Fibroblast of skin of abdomen (primary cell): ENCODE data around the gene FOXP4.

Experiments
- DNase-seq: peaks from one replicate; pipeline ENCODE4 v3.0.0-alpha.2; 2013

The FOXP4 gene

DNA sequence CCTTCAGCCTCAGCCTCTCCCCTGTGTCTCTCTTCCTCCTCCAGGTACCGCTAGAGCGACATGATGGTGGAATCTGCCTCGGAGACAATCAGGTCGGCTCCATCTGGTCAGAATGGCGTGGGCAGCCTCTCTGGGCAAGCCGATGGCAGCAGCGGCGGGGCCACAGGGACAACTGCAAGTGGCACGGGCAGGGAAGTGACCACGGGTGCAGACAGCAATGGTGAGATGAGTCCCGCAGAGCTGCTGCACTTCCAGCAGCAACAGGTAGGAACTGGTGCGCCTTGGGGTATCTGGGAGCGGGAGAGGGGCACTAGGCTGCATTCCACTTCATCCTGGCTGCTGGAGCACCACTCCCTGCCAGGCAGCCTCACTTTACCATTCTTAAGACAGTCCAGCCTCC is 19.5 kb downstream of the FOXP4 start:
- no peak for DNase-seq

DNA sequence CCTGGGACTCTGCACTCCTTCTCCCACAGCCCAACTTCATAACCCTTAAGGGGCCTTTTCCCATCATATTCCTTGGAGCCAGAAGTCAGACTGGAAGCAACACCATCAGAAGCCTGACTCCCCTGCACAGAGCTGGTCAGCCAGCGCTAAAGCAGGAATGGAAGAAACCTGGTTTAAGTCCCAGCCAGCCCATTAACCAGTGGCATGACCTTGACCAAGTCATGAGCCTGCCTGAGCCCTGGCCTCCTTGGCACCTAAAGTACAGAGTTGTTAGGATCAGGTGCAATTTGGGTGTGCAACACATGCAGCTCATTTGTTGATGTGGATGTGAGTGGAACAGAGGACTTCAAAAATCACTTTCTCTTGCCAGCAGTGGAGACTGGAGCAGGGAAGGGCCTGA is 20.8 kb downstream of the FOXP4 start:
- no peak for DNase-seq

DNA sequence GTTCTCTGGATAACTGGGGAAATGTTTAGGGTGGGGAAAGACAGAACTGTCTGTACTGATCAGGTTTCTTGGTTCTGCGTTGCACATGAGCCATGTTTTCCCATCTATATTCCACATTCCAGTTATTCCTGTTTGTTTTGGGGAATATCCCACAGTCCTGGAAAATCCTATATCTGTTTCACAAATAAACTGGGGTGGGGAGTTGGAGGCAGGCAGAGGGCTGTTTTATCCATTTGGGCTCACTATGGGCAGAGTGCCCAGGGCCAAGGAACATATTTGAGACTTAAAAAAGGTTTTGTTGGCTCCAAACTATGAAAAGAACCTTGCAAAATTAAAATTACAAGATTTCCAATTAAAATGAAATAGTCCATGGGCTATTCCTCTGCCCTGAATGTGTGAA is 21.5 kb downstream of the FOXP4 start:
- DNase-seq = no peak

DNA sequence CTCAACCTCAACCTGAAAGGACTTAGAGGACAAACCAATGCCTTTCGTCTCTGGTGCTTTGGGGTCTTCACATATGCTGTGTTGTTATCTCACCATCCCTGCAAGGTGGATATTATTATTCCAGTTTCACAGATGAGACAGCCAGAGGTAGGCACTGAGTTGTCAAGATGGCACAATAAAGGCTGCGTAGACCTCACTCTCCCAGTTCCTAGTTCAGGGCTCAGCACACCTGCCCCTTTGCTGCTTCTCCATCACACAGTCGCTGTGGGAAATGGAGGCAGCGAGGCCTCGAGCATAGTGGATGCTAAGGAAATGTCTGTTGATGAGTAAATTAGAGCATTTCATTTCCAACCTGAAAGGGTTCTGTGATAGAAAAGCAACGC is 22.0 kb downstream of the FOXP4 start:
- DNase-seq = no peak

DNA sequence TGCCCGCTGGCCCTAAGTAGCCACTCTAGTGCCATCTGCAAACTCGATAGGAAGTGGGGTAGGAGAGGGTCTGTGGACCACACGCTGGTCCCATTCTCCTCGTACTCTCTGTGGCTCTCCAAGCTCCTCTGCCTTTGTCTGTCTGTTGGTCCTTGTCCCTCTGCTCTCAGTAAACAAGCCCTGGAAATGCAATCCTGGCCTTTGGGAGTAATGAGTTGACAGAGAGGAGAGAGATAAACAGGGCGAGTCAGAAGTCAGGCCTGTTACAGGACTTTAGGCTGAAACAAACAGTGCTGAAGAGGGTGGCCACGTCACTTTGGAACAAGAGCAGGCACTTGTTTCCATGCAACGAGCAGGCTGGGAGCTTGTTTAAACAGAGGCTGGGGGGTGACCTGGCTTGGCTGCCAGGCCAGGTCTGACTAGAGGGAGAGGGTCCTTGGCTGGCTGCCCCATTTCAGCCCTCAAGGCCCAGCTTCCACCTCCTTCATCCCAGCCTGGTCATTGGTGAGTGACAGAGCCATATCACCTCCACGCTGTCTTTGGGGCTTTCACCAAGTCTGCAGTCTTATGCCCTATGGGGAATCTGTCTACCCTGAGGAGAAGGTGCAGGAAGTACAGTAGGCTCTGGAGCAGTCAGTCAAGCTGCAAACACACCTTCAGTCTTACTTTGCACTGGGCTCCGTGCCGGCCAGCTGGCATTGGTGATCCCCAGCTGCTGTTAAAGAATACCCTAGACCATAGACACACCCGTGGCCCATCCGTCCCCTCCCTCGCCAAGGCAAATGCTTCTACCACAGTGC is 22.6 kb downstream of the FOXP4 start:
- no peak for DNase-seq

DNA sequence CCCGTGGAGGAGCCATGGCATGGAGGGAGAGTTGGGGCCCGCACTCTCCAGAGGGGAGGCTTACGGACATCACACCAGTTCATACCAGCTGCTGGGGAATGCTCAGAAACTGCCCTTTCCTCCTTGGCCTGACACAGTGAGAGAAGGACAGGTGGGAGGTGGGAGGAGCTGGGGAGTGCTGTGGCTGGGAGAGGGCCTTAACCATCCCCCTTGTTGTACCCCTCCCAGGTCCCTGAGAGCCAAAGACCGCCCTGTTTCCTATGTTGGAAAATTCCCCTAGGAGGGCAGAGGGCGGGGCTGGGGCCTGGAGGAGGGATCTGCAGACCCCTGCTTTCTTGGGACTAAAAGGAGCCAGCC is 24.1 kb downstream of the FOXP4 start:
- no peak for DNase-seq

DNA sequence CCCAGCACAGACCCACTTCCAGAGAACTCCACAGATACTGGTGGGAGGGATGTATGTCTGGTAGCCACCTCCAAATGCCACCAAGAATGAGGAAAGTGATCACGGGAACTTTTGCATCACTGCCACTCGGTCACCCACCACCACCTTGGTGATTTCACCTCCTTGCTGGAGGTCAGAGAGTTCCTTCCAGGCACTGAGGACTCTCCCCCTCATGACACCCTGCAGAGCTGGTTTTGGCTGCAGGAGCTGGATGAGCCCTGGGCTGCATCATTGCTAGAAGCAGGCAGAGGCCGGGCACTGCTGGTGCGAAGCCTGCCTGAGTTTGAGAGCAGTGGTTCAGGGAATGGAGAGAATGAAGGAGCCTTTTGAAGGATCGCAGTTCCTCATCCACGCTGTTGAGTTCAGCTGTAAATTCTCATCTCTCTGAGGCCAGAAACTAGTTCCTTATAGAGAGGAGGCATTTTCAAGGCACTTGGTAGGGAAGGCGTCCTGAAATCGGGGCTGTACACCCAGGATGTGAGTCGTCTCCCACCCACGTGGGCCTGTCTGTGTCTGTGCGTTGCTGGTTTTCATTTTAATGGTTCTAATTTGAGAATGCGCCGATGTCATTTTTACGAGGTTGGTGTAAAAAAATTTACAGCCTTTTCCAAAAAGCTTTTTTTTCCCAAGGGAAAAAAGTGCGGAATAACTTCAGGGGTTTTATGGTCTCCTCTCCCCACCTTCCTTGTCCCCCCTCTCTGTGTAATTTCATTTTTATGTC is 25.0 kb downstream of the FOXP4 start:
- DNase-seq = peak; percentile 36

DNA sequence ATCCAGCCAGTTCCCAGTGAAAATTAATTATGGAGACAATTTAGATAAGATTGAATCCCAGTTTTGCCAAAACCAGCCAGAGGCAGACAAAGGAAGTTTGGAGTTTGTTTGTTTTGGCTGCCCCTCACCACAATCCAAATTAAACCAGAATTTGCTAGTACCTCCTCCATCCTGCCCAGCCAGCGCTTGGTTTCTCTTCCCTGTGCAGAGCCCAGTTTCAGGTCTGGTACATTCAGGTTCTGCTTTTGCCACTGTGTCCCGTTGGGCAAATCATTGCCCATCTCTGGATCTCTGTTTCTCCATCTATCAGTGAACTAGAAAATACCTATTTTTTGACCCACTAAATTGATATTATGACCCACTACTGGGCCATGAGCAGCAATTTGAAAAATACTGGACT is 26.4 kb downstream of the FOXP4 start:
- no peak for DNase-seq

DNA sequence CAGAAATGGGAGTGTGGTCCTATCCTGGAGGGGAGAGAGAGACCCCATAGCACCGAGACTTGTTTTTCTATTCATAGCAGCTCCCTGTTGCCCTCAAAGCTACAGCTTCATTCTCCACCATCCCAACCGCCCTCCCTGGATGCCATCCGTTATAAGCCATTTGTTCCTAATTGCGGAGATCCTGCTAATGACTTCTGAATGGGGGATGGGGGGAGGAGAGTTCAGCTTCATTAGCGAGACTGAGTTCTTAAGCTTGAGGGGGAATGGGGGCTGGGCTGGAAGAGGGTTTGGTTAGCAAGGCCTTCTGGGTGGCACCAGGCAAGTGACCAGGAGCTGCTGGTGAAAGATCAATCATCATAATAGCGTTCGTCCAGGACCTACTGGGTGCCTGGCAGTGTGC is 27.1 kb downstream of the FOXP4 start:
- no peak for DNase-seq

DNA sequence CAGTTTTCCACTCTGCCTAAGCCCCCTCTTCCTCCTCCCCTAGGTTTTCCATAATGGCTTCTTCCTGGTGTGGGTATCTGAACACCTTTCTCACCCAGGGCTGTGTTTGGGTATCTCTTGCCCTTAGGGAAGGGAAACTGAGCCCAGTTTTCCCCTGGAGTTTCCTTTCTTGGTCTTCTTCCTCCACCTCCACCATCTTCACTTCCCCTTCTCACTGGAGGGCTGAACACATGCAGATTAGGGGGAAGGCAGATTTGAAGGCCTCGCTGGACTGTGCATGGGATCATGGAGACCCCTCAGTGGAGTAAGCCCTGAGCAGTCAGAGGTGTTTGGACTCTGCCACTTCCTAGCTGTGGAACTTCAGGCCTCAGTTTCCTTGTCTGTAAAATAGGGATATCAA is 27.8 kb downstream of the FOXP4 start:
- no peak for DNase-seq

DNA sequence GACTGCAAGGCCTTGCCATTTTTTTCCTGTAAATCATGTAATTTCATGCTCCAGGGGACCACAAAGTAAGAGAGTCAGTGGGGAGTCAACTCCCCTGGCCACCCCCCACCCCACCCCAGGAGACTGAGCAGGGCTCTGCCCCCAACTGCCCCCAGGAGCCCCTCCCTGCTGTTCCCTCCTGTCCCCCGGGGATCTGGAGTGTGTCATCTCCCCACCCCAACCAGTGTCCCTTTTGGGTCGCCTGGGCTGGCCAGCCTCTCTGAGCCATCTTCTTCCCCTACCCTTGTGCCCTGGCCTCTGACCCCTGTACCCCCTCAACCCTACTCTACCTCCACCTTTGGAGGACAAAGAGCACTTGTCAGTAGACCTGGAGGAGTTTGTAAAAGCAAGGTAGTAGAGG is 29.4 kb downstream of the FOXP4 start:
- DNase-seq = no peak

DNA sequence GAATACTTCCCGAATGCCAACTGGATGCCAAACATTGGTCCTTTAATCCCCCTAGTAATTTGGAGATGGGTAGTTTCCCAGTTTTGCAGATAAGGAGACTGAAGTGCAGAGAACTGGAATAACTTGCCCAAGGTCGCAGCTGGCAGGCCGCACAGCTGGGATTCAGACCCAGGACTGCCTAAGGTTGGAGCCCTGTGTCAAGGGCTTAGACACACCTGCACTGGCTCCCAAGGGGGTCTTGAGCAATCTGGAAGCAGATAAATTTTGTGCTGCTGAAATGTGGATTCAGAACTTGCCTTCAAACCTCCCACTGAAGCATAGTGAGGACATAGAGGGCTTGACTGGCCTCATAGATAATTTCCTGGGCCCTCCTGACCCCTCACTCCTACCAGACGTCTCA is 30.5 kb downstream of the FOXP4 start:
- no peak for DNase-seq

DNA sequence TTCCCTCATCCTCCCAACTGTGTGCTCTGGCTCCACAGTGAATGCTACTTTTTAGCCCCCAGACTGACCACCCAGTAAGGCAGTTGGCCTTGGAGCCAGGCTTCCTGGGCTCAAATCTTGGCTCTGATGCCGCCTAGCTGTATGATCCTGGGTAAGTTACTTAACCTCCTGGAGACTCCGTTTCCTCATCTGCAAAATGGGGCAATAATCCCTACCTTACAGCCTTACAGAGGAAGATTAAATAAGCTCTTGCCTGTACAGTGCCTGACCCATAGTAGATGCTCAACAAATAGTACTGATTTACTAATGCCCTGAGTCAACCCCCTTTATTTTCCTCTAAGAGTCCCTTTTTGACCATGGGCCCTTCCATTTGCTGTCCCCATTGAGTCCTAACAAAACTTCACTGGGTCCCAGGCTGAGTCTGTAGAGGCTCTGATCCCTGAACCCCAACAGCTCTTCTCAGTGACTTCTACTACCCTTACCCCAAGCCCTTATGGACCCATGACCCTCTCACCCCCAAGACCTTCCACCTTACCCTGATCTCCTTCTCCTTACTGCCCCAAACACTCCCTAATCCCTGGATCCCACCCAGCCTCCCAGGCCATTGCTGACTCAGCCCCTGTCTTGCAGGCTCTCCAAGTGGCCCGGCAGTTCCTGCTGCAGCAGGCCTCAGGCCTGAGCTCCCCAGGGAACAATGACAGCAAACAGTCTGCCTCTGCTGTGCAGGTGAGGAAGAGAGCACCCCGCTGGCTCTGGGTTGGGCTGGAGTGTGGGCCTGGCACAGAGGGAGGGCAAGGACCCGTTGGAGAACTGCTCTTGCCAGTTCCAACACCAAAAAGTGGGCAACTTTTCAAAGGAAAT is 31.4 kb downstream of the FOXP4 start:
- DNase-seq = peak; percentile 44

DNA sequence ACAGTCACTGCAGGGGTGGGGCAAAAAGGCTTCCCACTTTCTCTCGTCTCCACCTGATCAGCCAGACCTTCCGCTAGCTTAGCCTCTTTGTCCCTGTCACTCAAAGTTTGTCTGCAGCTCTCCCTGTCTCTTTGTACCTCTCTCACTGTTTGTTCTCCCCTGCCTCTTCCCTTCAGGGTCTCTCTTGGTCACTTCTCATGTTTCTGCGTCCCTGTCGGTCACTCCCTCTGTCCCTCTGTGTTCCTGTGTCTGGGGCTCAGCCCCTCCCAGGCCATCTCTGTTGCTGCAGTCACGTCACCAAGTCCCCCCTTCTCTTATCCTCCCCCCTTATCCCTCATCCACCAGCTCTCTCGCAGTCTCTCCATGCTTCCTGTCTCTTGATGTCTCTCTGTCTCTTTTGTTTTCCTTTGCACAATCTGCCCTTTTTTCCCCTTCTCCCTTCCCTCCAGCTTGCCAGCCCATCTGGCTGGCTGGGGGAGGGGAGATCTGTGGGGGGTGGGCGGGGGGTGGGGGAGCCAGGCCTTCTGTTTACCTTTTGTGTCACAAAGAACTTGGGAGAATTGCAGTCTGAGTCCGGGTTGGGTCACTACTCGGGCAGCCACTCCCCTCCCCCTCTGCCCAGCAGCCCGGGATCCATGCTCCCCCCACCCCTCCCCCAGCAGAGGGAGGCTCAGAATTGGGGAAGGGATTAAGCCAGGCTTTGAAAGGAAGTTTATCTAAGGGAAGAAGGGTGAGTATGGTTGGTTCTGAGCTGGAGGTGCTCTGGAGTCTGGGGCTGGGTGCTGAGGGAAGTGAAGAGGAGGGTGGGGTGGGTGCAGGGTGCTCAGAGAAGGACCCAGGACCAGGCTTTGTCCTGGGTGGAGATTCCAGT is 32.3 kb downstream of the FOXP4 start:
- DNase-seq = peak; percentile 58

DNA sequence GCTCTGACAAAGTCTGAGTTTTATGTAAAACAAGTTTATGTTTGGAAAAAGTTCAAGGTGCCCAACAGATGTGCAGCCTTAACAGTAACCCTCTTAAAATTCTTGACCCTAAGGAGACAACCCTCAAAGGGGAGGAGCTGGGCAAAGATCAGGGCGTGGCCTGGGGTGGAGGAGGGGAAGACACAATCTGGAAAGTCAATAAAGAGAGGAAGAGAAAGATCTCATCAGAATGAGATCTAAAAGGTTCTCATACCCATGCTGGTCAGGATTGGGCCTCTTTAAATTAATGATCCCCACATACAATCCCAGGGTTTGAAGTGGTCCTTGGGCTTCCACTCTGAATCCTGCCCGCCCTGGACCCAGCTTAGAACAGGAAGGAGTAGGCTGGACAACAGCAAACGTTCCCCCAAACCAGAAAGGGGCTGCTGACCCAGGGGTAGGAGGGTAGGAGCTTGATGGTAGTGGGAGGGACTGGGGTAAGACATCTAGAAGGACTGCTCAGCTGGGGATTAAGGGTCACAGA is 33.0 kb downstream of the FOXP4 start:
- peak; percentile 31 for DNase-seq

DNA sequence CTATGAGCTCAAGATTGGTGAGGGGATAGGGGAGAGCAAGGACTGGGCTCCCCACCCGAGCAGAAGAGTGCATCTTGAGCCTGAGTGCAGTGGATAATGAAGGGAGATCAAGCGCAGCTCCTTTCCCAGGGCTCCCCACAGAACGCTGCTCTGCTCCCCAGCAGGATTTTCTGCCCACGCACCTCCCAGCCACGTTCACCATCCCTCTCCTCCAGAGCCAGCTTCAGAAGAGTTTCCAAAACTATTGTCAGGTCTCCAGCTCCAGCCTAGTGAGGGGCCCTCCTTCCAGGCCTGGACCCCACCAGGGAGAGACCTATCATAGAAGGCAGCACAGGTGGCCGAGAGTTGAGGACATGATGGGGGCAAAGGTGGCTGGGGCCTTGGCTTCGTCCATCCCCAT is 34.5 kb downstream of the FOXP4 start:
- DNase-seq = no peak

DNA sequence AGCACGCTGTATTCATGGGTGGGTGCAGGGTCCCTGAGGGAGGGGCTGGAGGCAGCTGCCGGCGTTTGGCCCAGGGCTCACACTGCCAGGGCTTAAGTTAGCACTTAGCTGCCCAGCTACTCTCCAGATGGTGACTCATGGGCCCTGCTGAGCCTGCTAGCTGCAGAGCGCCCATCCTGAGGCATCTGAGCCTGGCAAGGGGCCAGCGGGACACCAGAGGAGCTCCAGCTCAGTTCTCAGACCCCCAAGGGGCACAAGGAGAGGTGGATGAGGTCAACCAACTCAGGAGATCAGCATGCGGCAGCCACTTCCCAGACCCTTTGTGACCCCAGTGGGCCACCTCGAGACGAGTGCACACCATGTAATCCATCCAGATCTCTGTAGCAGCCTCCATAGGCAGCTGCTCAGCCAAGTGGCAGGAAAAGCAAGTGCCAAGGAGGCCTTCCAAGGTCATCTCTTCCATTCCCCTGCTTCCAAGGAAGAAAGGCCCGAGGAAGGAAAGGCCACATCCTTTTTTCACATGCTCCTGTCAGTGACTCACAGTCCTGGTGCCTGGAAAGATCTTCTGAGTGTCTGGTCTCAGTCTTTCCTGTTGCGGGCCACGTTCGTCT is 35.3 kb downstream of the FOXP4 start:
- DNase-seq = peak; percentile 78

DNA sequence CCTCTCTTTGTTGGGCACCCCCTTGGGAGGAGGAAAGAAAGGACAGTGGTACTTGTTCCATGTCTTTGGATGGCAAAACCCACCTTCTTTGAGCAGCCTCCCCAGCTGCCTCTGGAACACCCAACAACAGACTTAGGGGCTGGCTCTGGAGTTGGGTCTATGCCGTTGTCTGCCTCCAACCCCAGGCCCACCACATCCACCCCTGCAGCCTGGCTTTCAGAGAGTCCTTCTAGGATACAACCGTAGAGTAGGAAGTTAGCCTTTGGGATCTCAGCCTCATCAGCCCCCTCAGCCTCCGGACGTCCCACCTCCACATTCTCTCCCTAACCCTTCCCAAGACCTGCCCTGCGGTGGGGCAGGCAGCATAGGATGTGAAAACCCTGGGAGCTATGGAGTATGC is 36.4 kb downstream of the FOXP4 start:
- no peak for DNase-seq

DNA sequence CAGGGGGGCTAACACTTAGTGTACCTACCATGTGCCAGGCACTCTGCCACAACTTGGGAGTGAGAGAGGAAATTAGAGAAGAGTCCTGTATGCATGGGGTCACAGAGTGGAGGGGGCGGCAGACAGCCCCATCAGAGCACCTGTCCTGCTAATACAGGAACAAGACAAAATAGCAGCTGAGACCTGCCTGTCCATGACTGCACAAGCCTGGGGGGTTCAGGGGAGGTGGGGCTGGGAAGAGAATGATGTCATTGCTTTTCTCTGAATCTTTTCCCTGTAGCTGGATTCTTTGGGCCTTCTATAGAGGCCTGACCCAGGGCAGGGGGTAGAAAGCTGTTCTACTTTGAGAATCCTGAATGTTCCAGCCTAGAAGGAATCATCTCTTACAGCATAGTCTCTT is 37.4 kb downstream of the FOXP4 start:
- no peak for DNase-seq

DNA sequence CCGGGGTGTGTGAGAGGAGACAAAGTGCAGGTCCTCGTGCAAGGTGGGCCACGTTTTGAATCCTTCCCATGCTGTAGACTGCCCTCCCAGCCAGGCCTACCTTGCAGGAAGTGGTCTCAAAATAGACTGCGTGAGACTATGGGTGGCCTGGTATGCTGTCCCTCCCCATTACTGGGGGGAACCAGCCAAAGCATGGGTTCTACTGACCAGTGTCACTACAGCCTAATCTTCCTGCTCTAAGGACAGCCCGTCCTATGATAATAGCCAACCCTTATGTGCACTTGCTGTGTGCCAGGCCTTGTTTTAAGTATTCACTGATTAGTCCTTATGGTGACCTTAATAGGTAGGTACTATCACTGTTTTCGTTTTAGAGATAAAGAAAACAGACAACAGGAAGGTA is 38.0 kb downstream of the FOXP4 start:
- no peak for DNase-seq

DNA sequence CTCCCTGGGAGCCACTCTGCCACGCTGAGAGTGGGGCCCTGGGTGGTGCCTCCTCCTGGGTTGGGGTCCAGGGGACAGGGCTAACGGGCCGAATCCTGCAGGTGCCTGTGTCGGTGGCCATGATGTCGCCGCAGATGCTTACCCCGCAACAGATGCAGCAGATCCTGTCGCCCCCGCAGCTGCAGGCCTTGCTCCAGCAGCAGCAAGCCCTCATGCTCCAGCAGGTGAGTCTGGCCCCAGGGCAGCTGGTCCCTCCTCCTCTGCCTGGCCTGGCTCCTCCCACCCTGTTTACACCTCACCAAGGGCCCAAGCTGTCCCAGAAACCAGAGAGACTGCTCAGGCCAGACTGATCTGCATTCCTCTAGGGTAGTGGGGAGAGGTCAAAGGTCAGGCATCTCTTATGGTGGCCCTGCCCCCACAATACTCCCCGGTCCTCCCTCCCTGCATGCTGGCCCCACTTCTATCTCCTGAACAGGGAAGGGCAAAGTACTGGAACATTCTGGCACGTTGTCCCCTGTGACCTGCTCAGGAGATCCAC is 38.6 kb downstream of the FOXP4 start:
- DNase-seq = no peak
